Prostate gland (tissue), 2 donors: Measurements from ENCODE around the gene DUXB.

ENCODE experiments used
- POLR2A ChIP-seq: fragments of 450-650 bp; IDR thresholded peaks from one replicate; pipeline ENCODE4 v1.6.1; 2016; ENCODE audit warnings: antibody characterized with exemption, mild to moderate bottlenecking
- POLR2AphosphoS5 ChIP-seq: sonication (generic); formaldehyde crosslinking; IDR thresholded peaks from one replicate; pipeline ENCODE4 v1.6.1; 2017; ENCODE audit warnings: antibody characterized with exemption
- TF ChIP-seq, protein P1 (sequence below), 4 experiments: fragments of 200-600 bp in 2 of 4; fragments of 450-650 bp in 2 of 4; sonication (generic) in 2 of 4; IDR thresholded peaks; 1 replicate in 3 of 4; 2 replicates in 1 of 4; pipeline ENCODE4 v1.5.1; 2016 to 2019; ENCODE audit warnings: antibody characterized with exemption in 4 of 4, mild to moderate bottlenecking in 2 of 4, moderate library complexity in 2 of 4

DNA sequence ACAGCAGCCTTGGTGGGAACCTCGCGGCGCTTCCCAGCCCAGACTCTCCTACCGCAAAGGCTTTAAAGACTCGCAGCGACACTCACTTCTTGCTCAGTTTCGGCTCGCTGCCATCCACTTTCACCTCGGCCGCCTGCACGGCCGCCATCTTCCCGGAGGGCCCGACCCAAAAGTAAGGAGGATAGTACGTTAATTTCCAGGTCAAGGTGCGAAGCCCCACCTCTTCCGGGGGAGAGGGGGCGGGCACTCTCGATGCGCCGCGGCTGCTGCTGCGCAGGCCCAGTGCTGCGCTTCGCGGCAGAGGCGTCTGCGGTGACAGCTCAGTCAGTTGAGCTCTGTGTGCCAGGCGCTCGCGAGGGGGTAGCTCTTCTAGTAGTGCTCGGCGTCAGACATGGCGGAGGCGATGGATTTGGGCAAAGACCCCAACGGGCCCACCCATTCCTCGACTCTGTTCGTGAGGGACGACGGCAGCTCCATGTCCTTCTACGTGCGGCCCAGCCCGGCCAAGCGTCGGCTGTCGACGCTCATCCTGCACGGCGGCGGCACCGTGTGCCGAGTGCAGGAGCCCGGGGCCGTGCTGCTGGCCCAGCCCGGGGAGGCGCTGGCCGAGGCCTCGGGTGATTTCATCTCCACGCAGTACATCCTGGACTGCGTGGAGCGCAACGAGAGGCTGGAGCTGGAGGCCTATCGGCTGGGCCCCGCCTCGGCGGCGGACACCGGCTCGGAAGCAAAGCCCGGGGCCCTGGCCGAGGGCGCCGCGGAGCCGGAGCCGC, 53.6 kb downstream of the DUXB start, which contains the start of the genes KARS1 and TERF2IP:
- TF ChIP-seq, protein P1, sequence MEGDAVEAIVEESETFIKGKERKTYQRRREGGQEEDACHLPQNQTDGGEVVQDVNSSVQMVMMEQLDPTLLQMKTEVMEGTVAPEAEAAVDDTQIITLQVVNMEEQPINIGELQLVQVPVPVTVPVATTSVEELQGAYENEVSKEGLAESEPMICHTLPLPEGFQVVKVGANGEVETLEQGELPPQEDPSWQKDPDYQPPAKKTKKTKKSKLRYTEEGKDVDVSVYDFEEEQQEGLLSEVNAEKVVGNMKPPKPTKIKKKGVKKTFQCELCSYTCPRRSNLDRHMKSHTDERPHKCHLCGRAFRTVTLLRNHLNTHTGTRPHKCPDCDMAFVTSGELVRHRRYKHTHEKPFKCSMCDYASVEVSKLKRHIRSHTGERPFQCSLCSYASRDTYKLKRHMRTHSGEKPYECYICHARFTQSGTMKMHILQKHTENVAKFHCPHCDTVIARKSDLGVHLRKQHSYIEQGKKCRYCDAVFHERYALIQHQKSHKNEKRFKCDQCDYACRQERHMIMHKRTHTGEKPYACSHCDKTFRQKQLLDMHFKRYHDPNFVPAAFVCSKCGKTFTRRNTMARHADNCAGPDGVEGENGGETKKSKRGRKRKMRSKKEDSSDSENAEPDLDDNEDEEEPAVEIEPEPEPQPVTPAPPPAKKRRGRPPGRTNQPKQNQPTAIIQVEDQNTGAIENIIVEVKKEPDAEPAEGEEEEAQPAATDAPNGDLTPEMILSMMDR (IDR thresholded peaks at IDR 0.05): peak in 1 of 4 experiments; percentile 20
- TF ChIP-seq POLR2A (peak; percentile 98), POLR2AphosphoS5 (peak; percentile 99)
